GM19452 (cell line): Measurements from ENCODE around the gene TUBGCP2.

Source experiments
- ATAC-seq: cut with Tn5 transposase; IDR thresholded peaks from one replicate; pipeline ENCODE4 v1.9.1; 2021; ENCODE audit not compliant: unreplicated experiment

TUBGCP2 gene

GRCh38 chr10:133309100-133309719 is 538 bp upstream of the TUBGCP2 start:
- ATAC-seq = peak; percentile 79

GRCh38 chr10:133307776-133308420 is 774 bp downstream of the TUBGCP2 start:
- no peak for ATAC-seq

GRCh38 chr10:133306941-133307379 is 1.7 kb downstream of the TUBGCP2 start:
- ATAC-seq = no peak

DNA sequence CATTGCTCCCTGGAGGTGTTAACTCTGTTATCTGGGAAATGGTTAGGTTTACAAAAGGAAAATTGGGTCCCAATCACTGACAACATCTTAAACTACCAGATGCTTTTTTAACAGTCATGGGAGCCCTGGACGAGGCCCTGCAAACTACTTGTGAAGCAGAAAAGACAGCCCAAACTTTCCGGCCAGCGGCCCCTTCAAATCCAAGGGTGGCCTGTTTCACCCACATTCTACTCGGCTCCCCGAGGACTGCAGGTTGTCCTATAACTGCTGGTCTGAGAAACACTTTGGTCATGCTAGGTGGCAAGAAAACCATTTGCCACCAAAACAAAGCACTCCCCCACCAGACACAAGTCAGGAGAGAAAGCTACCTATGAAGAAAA is 2.6 kb downstream of the TUBGCP2 start:
- no peak for ATAC-seq

DNA sequence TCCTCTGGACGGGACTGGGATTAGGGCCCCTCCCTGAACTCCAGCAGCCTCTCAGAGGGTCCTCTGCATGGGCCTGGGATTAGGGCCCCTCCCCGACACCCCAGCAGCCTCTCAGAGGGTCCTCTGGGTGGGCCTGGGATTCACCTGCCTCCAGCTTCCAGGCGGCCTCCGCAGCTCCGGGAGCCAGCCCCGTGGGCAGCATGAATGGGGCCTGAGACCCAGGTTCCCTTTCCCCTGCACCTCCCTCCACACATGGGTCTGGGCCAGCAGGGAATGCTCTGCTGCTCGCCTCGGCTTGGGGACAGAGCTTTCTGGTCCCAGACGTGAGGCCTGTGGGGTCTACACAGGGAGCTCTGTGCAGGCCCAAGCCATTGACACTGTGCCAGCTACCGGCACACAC is 5.5 kb downstream of the TUBGCP2 start:
- ATAC-seq = no peak

DNA sequence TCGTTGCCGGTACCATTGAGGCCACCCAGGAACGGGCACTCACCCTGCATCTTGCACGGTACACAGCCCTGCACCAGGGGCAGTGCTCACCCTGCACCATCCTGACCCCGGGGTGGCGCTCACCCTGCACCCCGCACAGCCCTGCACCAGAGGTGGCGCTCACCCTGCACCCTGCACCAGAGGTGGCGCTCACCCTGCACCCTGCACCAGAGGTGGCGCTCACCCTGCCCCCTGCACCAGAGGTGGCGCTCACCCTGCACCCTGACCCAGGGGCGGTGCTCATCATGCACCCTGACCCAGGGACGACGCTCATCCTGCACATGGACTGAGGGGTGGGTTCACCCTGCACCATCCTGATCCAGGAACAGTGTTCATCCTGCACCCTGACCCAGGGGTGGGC is 6.4 kb downstream of the TUBGCP2 start:
- no peak for ATAC-seq

GRCh38 chr10:133299738-133300137 is 8.9 kb downstream of the TUBGCP2 start:
- ATAC-seq = no peak

DNA sequence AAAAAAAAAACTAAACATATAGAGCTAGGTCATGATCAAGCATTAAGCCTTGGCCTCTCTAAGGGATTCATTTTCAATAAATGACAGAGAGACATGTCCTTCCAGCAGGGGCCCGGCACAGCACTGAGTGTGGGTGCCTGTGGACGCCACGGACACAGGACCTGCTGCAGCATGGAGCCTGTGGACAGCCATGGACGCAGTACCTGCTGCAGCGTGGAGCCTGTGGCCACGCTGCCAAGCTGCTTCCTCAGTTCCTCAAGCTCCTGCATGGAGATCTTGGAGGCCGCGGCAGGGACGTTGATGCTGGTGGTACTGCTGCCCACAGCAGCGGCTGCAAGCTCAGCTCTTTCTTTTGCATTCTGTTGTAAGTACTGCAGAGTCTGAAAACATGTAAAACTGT is 9.4 kb downstream of the TUBGCP2 start:
- ATAC-seq = no peak

DNA sequence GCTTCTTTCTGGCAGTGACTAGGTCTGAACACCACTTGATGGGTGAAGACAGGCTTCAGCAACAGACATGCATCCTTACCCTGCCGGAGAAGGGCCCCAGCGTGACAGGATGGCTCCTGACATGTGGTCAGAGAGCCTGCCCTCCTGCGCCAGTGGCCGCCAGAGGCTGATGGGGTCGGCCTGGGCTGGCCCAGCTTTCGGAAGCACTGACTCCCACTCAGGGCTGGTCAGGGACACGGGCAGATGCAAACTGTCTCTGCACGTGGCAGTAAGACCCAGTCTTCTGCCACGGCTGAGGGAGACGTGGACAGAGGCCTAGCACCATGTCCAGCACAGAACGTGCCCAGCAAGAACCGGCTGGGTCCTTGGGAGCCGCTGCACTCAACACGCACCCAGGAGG is 10.2 kb downstream of the TUBGCP2 start:
- no peak for ATAC-seq

- no peak for ATAC-seq
These were observed 11.2 kb downstream of the TUBGCP2 start for GRCh38 chr10:133297504-133297903.

DNA sequence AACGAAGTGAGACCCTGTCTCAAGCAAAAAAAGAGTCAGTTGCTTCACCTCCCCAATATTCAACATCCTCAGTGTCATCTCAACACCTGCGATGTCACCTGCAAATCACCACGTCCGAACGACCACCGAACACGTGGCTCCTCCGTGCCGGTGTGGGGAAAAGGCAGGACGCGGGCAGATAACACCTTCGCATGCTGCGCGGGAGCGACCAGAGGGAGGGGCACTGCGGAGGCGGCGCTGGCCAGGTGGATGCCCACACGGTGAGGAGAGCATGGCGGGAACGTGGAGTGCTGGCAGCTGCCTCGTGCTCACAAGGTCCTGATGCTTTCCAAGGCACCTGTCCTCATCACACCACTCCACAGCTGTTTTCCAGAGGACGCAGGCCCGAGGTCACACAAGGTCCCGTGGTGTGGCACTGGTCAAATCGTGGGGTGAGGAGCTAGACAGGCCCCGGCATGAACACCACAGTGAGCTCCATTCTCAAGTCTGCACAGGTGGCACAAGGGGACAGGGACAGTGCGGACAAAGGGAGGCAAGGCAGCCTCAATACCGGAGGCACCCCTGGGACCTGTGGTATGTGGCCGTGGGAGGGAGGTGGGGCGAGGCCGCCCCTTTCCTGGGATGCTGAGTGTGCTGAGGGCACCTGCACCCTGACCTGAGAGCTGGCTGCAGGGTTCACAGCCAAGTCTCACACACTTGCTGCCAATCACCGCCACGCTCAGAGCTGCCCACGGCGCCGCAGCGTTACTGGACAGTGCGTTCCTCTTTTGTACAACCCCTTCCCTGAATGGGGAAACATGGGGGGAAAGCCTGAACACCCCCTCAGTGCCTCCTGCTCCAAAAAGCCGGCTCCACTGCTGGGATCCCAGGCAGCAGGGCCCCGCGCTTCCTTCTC is 13.0 kb downstream of the TUBGCP2 start:
- no peak for ATAC-seq

GRCh38 chr10:133294189-133294588 is 14.5 kb downstream of the TUBGCP2 start:
- ATAC-seq = no peak

GRCh38 chr10:133293810-133294119 is 14.9 kb downstream of the TUBGCP2 start:
- ATAC-seq = no peak

GRCh38 chr10:133292919-133293809 is 15.5 kb downstream of the TUBGCP2 start:
- no peak for ATAC-seq

- ATAC-seq = no peak
These were observed 18.9 kb downstream of the TUBGCP2 start for GRCh38 chr10:133289761-133290160.

GRCh38 chr10:133287832-133288500 is 20.7 kb downstream of the TUBGCP2 start:
- no peak for ATAC-seq

DNA sequence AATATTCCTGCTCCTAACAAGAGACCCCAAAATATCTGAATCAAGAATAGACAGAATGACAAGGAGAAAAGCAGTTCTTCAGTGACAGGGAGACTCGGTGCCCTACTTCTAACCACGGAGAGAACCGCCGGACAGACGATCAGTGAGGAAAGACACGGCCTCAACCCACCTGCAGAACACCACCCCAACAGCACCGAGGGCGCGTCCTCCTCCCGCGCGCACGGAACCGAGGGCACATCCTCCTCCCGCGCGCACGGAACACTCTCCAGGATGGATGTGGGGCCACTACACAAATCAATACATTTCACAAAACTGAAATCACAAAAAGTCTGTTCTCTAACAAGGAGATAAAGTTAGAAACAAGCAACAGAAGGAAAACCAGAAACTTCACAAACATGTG is 22.3 kb downstream of the TUBGCP2 start:
- ATAC-seq = no peak

DNA sequence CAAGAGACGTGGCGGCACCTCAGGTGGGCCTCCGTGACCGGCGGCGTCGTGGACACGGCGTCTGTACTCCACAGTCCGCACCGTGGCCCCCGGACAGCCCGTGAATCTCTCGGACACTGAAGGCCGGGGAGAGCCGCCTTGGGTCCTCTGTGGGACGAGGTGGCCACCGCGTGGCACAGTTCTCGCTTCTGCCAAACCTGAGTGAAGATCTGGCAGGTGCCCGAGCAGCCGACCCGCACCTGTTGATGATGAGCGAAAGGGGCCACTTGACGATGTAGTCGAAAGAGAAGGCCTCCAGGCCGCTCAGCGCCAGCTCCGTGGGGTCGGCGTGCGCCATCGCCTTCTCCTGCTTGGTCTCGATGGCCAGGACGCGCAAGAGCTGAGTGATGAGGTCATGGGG is 23.5 kb downstream of the TUBGCP2 start:
- no peak for ATAC-seq

DNA sequence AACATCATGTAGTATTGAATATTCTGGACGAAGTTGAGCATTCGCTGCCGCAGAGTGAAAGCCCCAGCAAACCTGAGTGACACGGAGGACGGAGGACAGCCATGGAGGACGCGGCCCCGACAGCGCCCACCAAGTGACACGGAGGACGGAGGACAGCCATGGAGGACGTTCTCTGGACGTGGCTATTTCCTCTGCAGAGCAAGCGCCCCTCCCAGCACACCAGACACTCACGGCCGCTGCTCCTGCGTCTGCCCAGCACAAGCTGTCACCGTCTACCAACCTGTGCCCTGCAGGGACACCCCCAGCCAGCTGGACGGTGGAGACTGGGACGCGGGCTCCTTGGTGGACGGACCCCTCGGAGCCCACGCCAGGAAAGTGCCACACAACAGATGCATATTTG is 24.7 kb downstream of the TUBGCP2 start:
- ATAC-seq = no peak

DNA sequence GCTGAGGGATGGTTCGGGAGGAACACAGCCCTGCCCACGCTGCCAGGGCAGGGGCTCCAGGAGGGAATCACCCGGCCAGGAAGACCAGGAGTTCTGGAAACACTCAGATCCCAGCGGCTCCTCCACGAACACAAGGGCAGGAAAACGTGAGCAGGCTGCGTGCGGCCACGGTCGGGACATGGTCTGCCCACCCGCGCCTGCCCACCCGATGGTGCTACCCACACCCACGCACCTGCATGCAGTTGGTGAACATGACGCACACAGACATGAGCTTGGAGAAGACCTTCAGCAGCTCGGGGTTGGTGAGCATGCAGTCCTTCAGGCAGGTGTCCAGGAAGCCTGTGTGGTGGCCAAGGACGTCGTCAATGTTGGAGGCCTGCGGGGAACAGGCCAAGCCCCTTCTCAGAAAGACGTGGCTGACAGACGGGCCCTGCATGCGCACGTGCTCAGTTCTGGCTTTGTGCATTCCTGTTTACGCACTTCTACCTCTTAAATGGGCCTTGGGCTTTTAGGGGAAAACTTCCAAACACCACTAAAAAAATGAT is 25.8 kb downstream of the TUBGCP2 start:
- no peak for ATAC-seq
